NB4 (cell line): Measurements from ENCODE around the gene SH3GL1.

Experiments
- CTCF ChIP-seq: IDR thresholded peaks from one replicate; pipeline ENCODE4 v1.5.1; 2012; ENCODE audit warnings: low read depth, low read length
- POLR2A ChIP-seq: IDR thresholded peaks from 2 replicates; pipeline ENCODE4 v1.6.1; 2011; ENCODE audit warnings: mild to moderate bottlenecking; ENCODE audit not compliant: insufficient read length; ENCODE audit errors: extremely low read depth

DNA sequence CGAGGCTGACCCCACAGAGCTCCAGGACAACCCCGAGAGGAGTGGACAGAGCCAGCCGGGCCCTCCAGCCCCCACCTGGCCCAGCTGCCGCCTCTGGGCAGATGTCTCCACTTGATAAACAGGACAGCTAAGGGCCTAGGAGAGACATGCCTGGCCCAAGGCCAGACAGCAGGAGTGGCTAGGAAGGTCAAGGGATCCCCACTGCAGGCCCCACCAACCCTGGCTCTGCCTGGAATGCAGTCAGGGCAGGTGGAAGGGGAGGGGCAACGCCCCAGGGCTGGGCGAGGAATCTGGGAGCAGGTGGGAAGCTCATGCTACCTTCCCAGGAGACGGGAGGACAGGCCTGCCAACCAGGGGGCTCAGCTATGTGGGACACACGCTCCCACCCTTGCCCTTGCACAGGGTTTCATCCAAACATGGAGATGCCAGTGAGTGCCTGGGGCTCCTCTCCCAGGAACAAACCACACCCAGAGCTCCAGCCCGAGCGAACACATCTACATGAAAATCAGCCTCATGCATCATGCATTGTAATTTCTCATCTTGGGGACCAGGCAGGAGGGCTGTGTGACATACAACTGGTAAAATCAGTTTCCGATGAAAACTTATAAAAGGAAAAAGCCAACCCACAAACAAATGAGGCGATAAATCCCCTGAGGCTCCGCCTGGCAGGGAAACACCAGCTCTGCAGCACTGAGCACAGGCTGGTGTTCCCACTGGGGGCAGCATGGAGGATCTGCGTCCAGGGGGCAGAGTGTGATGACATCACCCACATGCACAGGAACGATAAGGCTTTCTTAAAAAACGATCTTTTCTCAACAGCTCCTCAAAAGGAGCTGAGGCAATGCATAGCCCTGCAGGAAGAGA, 25.0 kb downstream of the SH3GL1 start:
- TF ChIP-seq CTCF (peak; percentile 57), POLR2A (no peak)
